GM13976 (cell line): ENCODE measurements around the gene YTHDC1.

Source experiments
- DNase-seq: peaks from one replicate; pipeline ENCODE4 v3.0.0; 2012; ENCODE audit warnings: low spot score
- in situ Hi-C: fragments of 300-500 bp; cut with MboI; formaldehyde crosslinking; loops from one replicate; pipeline ENCODE4 v1.12.0; 2022; ENCODE audit warnings: low sequenced_read_pairs, mixed read lengths, inconsistent platforms; ENCODE audit not compliant: unreplicated experiment
- TF ChIP-seq, protein P1 (sequence below): IDR thresholded peaks from 2 replicates; pipeline ENCODE4 v1.5.1; 2012; ENCODE audit warnings: borderline replicate concordance, mild to moderate bottlenecking; ENCODE audit not compliant: insufficient read depth; ENCODE audit errors: extremely low read depth, missing control alignments, control extremely low read depth

The YTHDC1 gene

DNA sequence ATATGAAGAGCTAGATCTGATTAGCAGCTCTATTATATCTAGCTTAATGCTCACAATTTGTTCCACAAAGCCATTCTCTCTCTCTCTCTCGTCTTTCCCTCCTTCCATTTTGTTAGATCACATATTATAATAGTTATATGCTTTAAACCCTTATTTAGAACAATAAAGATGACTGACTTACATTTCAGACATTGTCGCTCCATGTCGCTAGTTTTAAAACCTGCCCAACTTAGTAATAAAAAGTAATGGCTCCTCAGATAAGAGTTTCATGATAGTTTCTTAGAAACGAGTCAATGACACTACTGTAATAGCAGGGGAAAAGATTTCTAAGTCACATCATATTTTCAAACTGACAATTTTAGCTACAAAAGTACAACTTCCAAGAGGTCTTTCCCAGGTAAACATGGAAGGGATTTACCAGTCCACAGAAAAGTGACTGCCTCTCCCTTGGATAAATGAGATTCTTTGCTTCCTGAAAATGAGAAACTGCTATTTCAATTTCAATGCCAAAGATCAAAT is 38.5 kb upstream of the YTHDC1 start:
- DNase-seq = no peak
- TF ChIP-seq, protein P1, sequence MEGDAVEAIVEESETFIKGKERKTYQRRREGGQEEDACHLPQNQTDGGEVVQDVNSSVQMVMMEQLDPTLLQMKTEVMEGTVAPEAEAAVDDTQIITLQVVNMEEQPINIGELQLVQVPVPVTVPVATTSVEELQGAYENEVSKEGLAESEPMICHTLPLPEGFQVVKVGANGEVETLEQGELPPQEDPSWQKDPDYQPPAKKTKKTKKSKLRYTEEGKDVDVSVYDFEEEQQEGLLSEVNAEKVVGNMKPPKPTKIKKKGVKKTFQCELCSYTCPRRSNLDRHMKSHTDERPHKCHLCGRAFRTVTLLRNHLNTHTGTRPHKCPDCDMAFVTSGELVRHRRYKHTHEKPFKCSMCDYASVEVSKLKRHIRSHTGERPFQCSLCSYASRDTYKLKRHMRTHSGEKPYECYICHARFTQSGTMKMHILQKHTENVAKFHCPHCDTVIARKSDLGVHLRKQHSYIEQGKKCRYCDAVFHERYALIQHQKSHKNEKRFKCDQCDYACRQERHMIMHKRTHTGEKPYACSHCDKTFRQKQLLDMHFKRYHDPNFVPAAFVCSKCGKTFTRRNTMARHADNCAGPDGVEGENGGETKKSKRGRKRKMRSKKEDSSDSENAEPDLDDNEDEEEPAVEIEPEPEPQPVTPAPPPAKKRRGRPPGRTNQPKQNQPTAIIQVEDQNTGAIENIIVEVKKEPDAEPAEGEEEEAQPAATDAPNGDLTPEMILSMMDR = no peak
- in situ Hi-C loops = no loop called here

DNA sequence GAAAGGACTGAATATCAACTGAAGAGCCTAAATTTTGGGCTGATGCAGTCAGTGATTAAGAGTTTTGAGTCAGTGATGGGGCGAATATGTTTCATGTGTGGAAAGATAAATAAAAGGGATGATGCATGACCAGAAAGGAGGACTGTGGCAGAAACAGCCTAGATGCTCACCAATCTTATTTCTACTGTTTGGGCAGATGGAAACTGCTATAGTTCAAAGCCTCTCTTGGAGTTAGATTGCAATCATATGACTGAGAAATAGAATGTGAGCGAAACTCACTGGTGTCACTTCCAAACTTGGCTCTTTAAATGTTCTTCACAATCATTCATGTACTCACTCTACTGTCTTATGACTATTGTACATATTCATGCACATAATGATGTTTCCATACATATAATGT is 35.4 kb upstream of the YTHDC1 start:
- in situ Hi-C loops = no loop called here
- TF ChIP-seq, protein P1 = no peak
- DNase-seq = no peak

DNA sequence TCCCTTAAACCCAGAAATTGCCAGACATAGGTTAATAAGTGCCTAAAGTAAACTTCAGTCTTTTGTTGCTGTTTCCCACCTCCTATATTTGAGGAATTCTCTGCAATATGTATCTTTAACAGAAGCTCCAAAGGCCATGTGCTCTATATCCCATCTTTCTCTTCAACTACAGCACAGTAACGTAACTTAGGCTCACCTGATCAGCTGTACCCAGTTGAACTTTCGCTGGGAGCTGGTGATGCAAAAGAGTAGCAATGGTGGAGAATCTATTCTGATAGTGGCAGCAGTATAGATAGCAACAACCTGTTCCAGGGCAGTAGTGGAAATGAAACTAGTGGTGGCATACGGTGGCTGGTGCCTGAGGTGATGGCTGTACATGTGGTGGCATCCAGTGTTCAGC is 33.2 kb upstream of the YTHDC1 start:
- in situ Hi-C loops = no loop called here
- DNase-seq = no peak
- TF ChIP-seq, protein P1 = no peak

DNA sequence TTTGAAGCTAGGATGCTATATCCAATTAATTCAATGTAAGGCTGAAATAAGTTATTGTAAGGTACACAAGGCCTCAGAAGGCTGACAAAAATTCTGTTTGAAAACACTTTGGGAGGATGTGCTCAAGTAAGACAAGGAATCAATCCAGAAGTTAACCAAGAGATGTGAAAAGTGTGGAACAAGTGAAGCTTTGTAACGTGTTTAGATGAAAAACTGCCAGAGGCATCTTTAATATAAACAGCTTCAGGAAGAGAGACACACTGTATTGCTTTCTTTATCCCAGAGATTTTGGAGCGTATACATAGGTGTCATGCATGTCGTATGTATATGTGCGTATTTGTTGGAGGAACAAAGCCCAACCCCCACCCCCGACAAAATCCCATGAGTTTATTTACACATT is 28.3 kb upstream of the YTHDC1 start:
- TF ChIP-seq, protein P1 = no peak
- in situ Hi-C loops = no loop called here
- no peak for DNase-seq

DNA sequence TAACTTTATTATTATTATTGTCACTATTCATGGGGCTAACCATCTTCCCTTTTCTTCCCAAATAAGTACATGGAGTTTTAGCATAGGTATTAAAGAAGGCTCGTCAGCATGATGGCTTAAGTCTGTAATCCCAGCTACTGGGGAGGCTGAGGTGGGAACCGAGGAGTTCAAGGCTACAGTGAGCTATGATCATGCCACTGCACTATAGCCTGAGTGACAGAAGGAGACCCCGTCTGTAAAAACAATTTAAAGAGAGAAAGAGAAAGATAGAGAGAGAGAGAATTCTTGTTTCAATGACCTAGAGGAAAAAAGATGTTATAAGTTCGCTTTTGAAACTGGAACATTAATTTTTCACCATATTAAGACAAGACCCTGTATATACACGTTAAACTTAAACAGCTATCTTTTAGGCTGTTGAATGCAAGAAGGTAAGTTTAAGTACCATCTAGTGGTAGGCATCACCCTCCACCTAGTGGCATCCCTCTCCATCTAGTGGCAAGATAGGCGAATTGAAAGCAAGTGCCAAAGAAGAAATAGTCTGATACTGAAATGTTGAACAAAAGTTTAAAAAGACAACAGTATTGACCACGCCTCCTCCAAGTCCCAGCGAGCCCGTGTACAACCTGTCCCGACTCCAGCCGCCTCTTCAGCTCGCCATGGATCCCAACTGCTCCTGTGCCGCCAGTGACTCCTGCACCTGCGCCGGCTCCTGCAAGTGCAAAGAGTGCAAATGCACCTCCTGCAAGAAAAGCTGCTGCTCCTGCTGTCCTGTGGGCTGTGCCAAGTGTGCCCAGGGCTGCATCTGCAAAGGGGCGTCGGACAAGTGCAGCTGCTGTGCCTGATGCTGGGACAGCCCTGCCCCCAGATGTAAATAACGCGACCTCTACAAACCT is 26.0 kb upstream of the YTHDC1 start:
- in situ Hi-C loops = no loop called here
- DNase-seq = peak; percentile 63
- TF ChIP-seq, protein P1 = peak; percentile 84

DNA sequence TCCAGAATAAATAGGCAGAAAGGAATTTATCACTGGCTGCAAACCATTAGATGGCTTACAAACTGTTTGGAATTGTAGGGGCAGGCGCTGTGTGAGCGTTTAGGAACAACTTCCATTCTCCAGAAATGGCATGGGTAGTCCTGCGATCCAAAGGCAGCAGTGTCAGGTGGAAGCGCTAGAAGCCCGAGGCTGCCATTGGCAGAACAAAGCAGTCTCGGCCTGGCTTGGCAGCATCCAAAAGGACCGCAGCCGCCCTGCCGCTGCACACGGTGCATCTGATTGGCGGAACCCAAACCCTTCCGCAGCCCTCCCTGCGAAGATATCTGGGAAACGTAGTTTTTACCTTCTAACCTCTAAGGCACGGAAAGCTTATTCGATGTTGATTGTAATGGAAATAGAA is 23.6 kb upstream of the YTHDC1 start:
- DNase-seq = peak; percentile 52
- TF ChIP-seq, protein P1 = no peak
- in situ Hi-C loops = no loop called here
